HG03457 (cell line): Measurements from ENCODE around the gene PDE4A.

Source experiments
- ATAC-seq: cut with Tn5 transposase; IDR thresholded peaks from one replicate; pipeline ENCODE4 v1.9.1; 2021; ENCODE audit warnings: moderate number of reproducible peaks; ENCODE audit not compliant: unreplicated experiment

Gene PDE4A

GRCh38 chr19:10505583-10506229, 85.4 kb downstream of the PDE4A start:
- ATAC-seq, result no peak

GRCh38 chr19:10508036-10508435, 87.7 kb downstream of the PDE4A start:
- ATAC-seq, result no peak

- no peak for ATAC-seq
Observed at GRCh38 chr19:10508707-10509106, 88.4 kb downstream of the PDE4A start.

- ATAC-seq, result no peak
Observed at GRCh38 chr19:10510301-10510802, 90.0 kb downstream of the PDE4A start.

GRCh38 chr19:10513223-10513622, 92.9 kb downstream of the PDE4A start:
- ATAC-seq, result no peak

GRCh38 chr19:10514211-10515145, 94.1 kb downstream of the PDE4A start:
- ATAC-seq, result no peak

GRCh38 chr19:10516064-10516385, 95.7 kb downstream of the PDE4A start:
- ATAC-seq, result no peak

- ATAC-seq, result no peak
Observed at GRCh38 chr19:10516671-10517286, 96.4 kb downstream of the PDE4A start.

GRCh38 chr19:10517361-10517759, 97.0 kb downstream of the PDE4A start, which contains the start of gene S1PR5:
TSS of gene S1PR5 (minus strand) at chr19:10517447. CDS start at chr19:10515011, 2,436 bp downstream.
- no peak for ATAC-seq

- ATAC-seq, result no peak
Observed at GRCh38 chr19:10517760-10518443, 97.6 kb downstream of the PDE4A start.

- no peak for ATAC-seq
Observed at GRCh38 chr19:10518444-10519361, 98.4 kb downstream of the PDE4A start.
